Heart left ventricle (tissue), 16 donors: Measurements from ENCODE around the gene NDUFAF8. TPM values are rescaled to one million over a fixed set of nuclear protein-coding genes. Genes with fewer than 3 reads are reported as not detected.

ENCODE experiments used
- ATAC-seq, 4 donors: fragments of 200-7000 bp; cut with Tn5 transposase; one replicate each; pipeline ENCODE4 v1.9.1; 2020 to 2022; ENCODE audit warnings: moderate library complexity in 4 of 4, mild to moderate bottlenecking in 3 of 4, moderate number of reproducible peaks in 1 of 4
- DNase-seq, 5 donors: peaks; one replicate each; pipeline ENCODE4 v3.0.0-alpha.2; 2020
- H3K27ac ChIP-seq, 12 donors: fragments of 200-600 bp; sonication (generic) in 4 of 12; one replicate each; pipeline versions ENCODE4 v1.5.0 to v1.8.0; 2016 to 2022; ENCODE audit warnings: mild to moderate bottlenecking in 2 of 12
- H3K27me3 ChIP-seq, 9 donors: fragments of 200-600 bp; sonication (generic) in 2 of 9; one replicate each; pipeline versions ENCODE4 v1.5.1 to v1.8.0; 2016 to 2022; ENCODE audit warnings: mild to moderate bottlenecking in 3 of 9
- H3K36me3 ChIP-seq, 9 donors: fragments of 200-600 bp; sonication (generic) in 2 of 9; one replicate each; pipeline versions ENCODE4 v1.5.0 to v1.8.0; 2018 to 2022; ENCODE audit warnings: mild to moderate bottlenecking in 2 of 9
- H3K4me1 ChIP-seq, 12 donors: fragments of 200-600 bp; sonication (generic) in 4 of 12; one replicate each; pipeline versions ENCODE4 v1.5.0 to v1.8.0; 2016 to 2022; ENCODE audit warnings: mild to moderate bottlenecking in 3 of 12
- H3K4me3 ChIP-seq, 12 donors: fragments of 200-600 bp; sonication (generic) in 4 of 12; one replicate each; pipeline versions ENCODE4 v1.5.0 to v1.8.0; 2017 to 2022; ENCODE audit warnings: mild to moderate bottlenecking in 9 of 12, moderate library complexity in 4 of 12
- H3K9me3 ChIP-seq, 12 donors: fragments of 200-600 bp; sonication (generic) in 4 of 12; one replicate each; pipeline versions ENCODE4 v1.5.0 to v1.8.0; 2016 to 2022; ENCODE audit warnings: mild to moderate bottlenecking in 1 of 12
- CTCF ChIP-seq, 12 donors: fragments of 200-600 bp; sonication (generic) in 4 of 12; IDR thresholded peaks; one replicate each; pipeline versions ENCODE4 v1.5.0 to v1.8.0; 2018 to 2022; ENCODE audit warnings: antibody characterized with exemption in 12 of 12, mild to moderate bottlenecking in 5 of 12
- POLR2A ChIP-seq, 2 donors: fragments of 450-650 bp; IDR thresholded peaks; one replicate each; pipeline ENCODE4 v1.6.1; 2017; ENCODE audit warnings: antibody characterized with exemption in 2 of 2, mild to moderate bottlenecking in 2 of 2, moderate library complexity in 2 of 2
- WGBS, 4 donors: extraction: QIAGEN DNeasy Blood & Tissue Kit in 2 of 4; methylation state at CpG; one replicate each; pipeline versions ENCODE4 v1.1.5 to v1.1.7; 2013 to 2018; 5-methylcytosine and 5-hydroxymethylcytosine counted together
- intact Hi-C, 10 donors: fragments of 100-400 bp; cut with DNase I; formaldehyde crosslinking; loops; one replicate each; pipeline versions ENCODE4 v1.11.1 to v1.14.2; 2022
- polyA plus RNA-seq, 2 donors: library from polyadenylated mRNA; stranded (reverse); fragments of 200-250 nt; gene quantifications; one replicate each; pipeline ENCODE4 v1.2.3, GENCODE V29; 2013
- total RNA-seq, 9 donors: library from RNA; depleted of rRNA in 2 of 9; stranded (reverse); fragments of >200 nt in 2 of 9; fragmentation: NEBNext Ultra II Directional in 3 of 9; extraction: Animal tissue kit (Norgen Biotek cat#: 25700) in 3 of 9; gene quantifications; one replicate each; pipeline versions ENCODE4 v1.1.0 to v1.2.4, GENCODE V29; 2016 to 2023
- donor health status: ischemic (EF 13 %, LVEDD 7.1; RV severe dilation, severe dysfunction).
- donor health status: healthy with polysubstance abuse.
- donor health status: DM: no; HTN: yes; CAD: no.
- donor health status: DM: no; HTN: no; CAD: no.
- donor health status: ischemic (EF 25% LVEDD 6.9; RV normal size, moderate dysfunction).
- donor health status: ischemic (EF 25% LVEDD 5.7; RV mildly dilated, moderate dysfunction).
- donor health status: healthy.
- donor health status: DM: yes; HTN: yes; CAD: no.
- donor health status: ischemic (EF 35%, LVEDD 5.7; RV mildly dilated, moderate dysfunction).
- donor health status: nonischemic (EF 11% LVEDD 7.7; RV severe dilation, severe dysfunction).
- donor health status: DM: yes; HTN: yes; CAD: no.
- donor health status: PGD.
- donor health status: ischemic (EF 29% LVEDD 5.4; RV normal size, mild dysfunction).
- donor health status: nonischemic (EF 23%, LVEDD 6.1; RV moderate dilation, normal function).

The NDUFAF8 gene
- total and polyA plus RNA-seq, 11 donors: 26.7 to 77.1 (median 50.2) TPM

DNA sequence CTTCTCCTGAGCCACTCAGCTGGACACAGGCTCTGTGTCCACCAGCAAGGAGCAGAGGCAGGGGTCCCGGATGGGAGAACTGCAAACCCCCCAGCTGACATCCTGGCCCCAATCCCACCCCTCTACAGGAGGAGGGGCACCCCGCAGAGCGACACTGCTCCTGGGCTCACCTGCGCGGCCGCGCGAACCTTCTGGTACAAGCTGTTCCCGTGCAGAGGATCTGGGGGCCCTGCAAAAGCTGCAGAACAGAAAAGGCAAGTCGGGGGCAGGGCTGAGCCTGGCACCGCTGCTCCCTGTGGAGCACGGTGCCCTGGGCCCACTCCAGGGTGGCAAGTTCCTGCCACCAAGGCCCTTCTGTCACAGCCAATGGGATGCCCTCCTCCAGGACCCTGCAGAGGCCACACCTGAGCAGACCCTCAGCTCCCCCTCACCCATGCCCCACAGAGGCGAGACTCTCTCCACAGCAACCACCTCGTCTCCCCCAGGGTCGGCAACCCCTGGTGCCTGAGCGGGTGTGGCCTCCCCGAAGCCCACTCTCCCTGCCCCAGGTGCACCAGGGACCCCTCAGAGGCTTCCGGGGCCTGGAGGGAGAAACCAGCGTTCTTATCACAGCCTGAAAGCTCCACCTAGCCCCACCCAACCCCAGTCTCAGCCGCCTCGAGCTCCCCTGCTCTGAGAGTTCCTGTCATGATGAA is 5.2 kb upstream of the NDUFAF8 start:
- no peak for TF ChIP-seq CTCF (IDR thresholded peaks at IDR 0.05)
- TF ChIP-seq POLR2A (IDR thresholded peaks at IDR 0.05): no peak
- Histone ChIP-seq H3K27ac (no peak overlapping the region), H3K9me3 (no peaks in the 10 kb centered on the region), H3K36me3 (peaks cover 0 to 59% (median 28%) of the 10 kb centered on the region in 9 donors), H3K4me3 (no peak overlapping the region), H3K4me1 (peaks cover 3 to 23% (median 16%) of the 10 kb centered on the region in 12 donors), H3K27me3 (no peaks in the 10 kb centered on the region)
- WGBS, 4 donors: 87 to 91% (median 89%) methylated on average over 10 to 21 of the region's 21 CpGs
- DNase-seq (no peak), ATAC-seq (no peak)
- intact Hi-C loops: loop anchor here in 1 of 10 donors (10.0 kb wide), 1 partner anchor 219 kb away; no protein-coding TSS in a partner anchor

DNA sequence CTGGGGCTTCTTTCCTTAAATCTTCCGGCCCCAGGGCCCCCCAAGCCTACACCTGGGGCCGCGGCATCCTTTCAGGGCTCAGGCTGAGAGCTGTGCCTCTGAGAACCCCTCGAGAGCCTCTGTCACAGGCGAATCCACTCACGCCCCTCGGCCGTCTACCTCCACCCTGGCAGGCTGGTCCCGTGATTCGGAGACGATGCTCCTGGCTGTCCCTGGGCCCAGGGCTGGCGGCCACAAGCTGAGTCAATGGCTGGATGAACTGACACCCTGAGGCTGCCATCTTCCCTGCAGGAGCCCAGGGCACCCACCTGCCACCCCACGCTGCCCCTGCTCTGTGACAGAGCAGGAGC is 4.6 kb upstream of the NDUFAF8 start:
- no peaks in the 10 kb centered on the region for H3K27me3 ChIP-seq
- TF ChIP-seq CTCF (IDR thresholded peaks at IDR 0.05) (no peak), POLR2A (IDR thresholded peaks at IDR 0.05) (no peak)
- peaks cover 0 to 55% (median 28%) of the 10 kb centered on the region in 9 donors for H3K36me3 ChIP-seq
- ATAC-seq (no peak), DNase-seq (no peak)
- no peak overlapping the region for H3K27ac ChIP-seq
- intact Hi-C loops: loop anchor here in 1 of 10 donors (10.0 kb wide), 1 partner anchor 220 kb away; no protein-coding TSS in a partner anchor
- 84 to 96% (median 89%) methylated on average over 13 of the region's 13 CpGs for WGBS, 4 donors
- peaks cover 3 to 23% (median 16%) of the 10 kb centered on the region in 12 donors for H3K4me1 ChIP-seq
- no peaks in the 10 kb centered on the region for H3K9me3 ChIP-seq
- no peak overlapping the region for H3K4me3 ChIP-seq

- 83 to 88% (median 87%) methylated on average over 18 to 26 of the region's 26 CpGs for WGBS, 4 donors
- intact Hi-C loops: loop anchor here in 1 of 10 donors (10.0 kb wide), 1 partner anchor 220 kb away; no protein-coding TSS in a partner anchor
- DNase-seq: peak in 1 of 5 donors; percentile 19
- Histone ChIP-seq H3K36me3 (peaks cover 0 to 48% (median 22%) of the 10 kb centered on the region in 9 donors), H3K27me3 (no peaks in the 10 kb centered on the region), H3K9me3 (no peaks in the 10 kb centered on the region), H3K27ac (no peak overlapping the region), H3K4me1 (peaks cover 5 to 30% (median 21%) of the 10 kb centered on the region in 12 donors), H3K4me3 (no peak overlapping the region)
- TF ChIP-seq POLR2A (IDR thresholded peaks at IDR 0.05) (no peak), CTCF (IDR thresholded peaks at IDR 0.05) (no peak)
- no peak for ATAC-seq
Observed at GRCh38 chr17:81234940-81235821, 3.9 kb upstream of the NDUFAF8 start.
